HepG2 (cell line): ENCODE data around the gene ENHO. TPM values are rescaled to one million over a fixed set of nuclear protein-coding genes. Genes with fewer than 3 reads are reported as not detected.

Experiments used
- ISL2 ChIP-seq: sonication (generic); formaldehyde crosslinking; IDR thresholded peaks from 2 replicates; pipeline ENCODE4 v1.5.0; 2020; ENCODE audit warnings: missing genetic modification reagents
- ISX ChIP-seq: sonication (generic); formaldehyde crosslinking; conservative IDR thresholded peaks from 2 replicates; pipeline ENCODE4 v1.5.0; 2020; ENCODE audit warnings: missing genetic modification reagents
- NCOA2 ChIP-seq: sonication (generic); formaldehyde crosslinking; IDR thresholded peaks from 2 replicates; pipeline ENCODE4 v1.8.0; 2022; ENCODE audit warnings: inconsistent platforms
- NKX3-1 ChIP-seq: sonication (generic); formaldehyde crosslinking; IDR thresholded peaks from 2 replicates; pipeline ENCODE4 v1.5.0; 2020; ENCODE audit warnings: missing genetic modification reagents
- SAP130 ChIP-seq: IDR thresholded peaks from 2 replicates; pipeline ENCODE4 v1.6.1; 2016; ENCODE audit warnings: low read depth
- SMAD3 ChIP-seq: sonication (generic); formaldehyde crosslinking; IDR thresholded peaks from 2 replicates; pipeline ENCODE4 v1.4.0; 2020; ENCODE audit warnings: missing genetic modification reagents
- TEAD3 ChIP-seq: optimal IDR thresholded peaks from 2 replicates; pipeline ENCODE3; 2016; ENCODE audit warnings: borderline replicate concordance
- TSC22D2 ChIP-seq: sonication (generic); formaldehyde crosslinking; IDR thresholded peaks from 2 replicates; pipeline ENCODE4 v1.5.1; 2020; ENCODE audit warnings: missing genetic modification reagents, mild to moderate bottlenecking, borderline replicate concordance
- XRCC5 ChIP-seq: fragments of 200-400 bp; formaldehyde crosslinking; optimal IDR thresholded peaks from 2 replicates; pipeline ENCODE3; 2017; ENCODE audit warnings: mild to moderate bottlenecking, low read length
- ZFP36L1 ChIP-seq: sonication (generic); formaldehyde crosslinking; IDR thresholded peaks from 2 replicates; pipeline ENCODE4 v1.8.0; 2022; ENCODE audit warnings: mild to moderate bottlenecking, missing genetic modification reagents, moderate library complexity
- ZMYM2 ChIP-seq: sonication (generic); formaldehyde crosslinking; IDR thresholded peaks from 2 replicates; pipeline ENCODE4 v1.8.0; 2022; ENCODE audit warnings: mild to moderate bottlenecking, missing genetic modification reagents
- ZNF264 ChIP-seq: sonication (generic); formaldehyde crosslinking; IDR thresholded peaks from 2 replicates; pipeline ENCODE4 v1.4.0; 2020; ENCODE audit warnings: missing genetic modification reagents
- ZNF343 ChIP-seq: sonication (generic); formaldehyde crosslinking; IDR thresholded peaks from 2 replicates; pipeline ENCODE4 v1.4.0; 2020; ENCODE audit warnings: mild to moderate bottlenecking, missing genetic modification reagents
- polyA plus RNA-seq, 8 experiments: library from polyadenylated mRNA; depleted of rRNA in 3 of 8; stranded (reverse) in 7 of 8; unstranded in 1 of 8; fragments of >200 nt; fragmentation: Illumina TruSeq in 4 of 8; extraction: Trizol in 4 of 8; gene quantifications; 2 replicates each; pipeline versions ENCODE4 v1.2.1 to v1.2.3, GENCODE V29; 2011 to 2016; ENCODE audit warnings: low read depth in 4 of 8, missing spikeins in 1 of 8, mixed read lengths in 1 of 8; ENCODE audit not compliant: insufficient read depth in 1 of 8
- total RNA-seq, 5 experiments: library from RNA; depleted of rRNA; stranded (reverse); fragments of >200 nt; fragmentation: Illumina TruSeq; extraction: Trizol; gene quantifications; 2 replicates each; pipeline ENCODE4 v1.2.3, GENCODE V29; 2016; ENCODE audit warnings: low read depth in 1 of 5
- TF ChIP-seq, protein P1 (sequence below): sonication (generic); formaldehyde crosslinking; IDR thresholded peaks from 2 replicates; pipeline ENCODE4 v1.5.0; 2020; ENCODE audit warnings: missing genetic modification reagents
- TF ChIP-seq, protein P2 (sequence below): sonication (generic); formaldehyde crosslinking; IDR thresholded peaks from 2 replicates; pipeline ENCODE4 v1.8.1; 2023; ENCODE audit warnings: mild to moderate bottlenecking, missing genetic modification reagents
- TF ChIP-seq, protein P3 (sequence below): sonication (generic); formaldehyde crosslinking; IDR thresholded peaks from 2 replicates; pipeline ENCODE4 v1.9.0; 2021; ENCODE audit warnings: missing genetic modification reagents, borderline replicate concordance
- TF ChIP-seq, protein P4 (sequence below): sonication (generic); formaldehyde crosslinking; IDR thresholded peaks from 2 replicates; pipeline ENCODE4 v1.4.0; 2020; ENCODE audit warnings: missing genetic modification reagents
- TF ChIP-seq, protein P5 (sequence below): sonication (generic); formaldehyde crosslinking; conservative IDR thresholded peaks from 2 replicates; pipeline ENCODE4 v1.4.0; 2020; ENCODE audit warnings: missing genetic modification reagents
- TF ChIP-seq, protein P6 (sequence below): fragments of 450-650 bp; IDR thresholded peaks from 2 replicates; pipeline ENCODE4 v1.6.1; 2017; ENCODE audit warnings: mild to moderate bottlenecking

Gene ENHO
- total and polyA plus RNA-seq, 2 of the 13 experiments (the other 11 are each of a cell fraction or from before 2014, with no cell fraction given) = 0.08 to 0.60 TPM

DNA sequence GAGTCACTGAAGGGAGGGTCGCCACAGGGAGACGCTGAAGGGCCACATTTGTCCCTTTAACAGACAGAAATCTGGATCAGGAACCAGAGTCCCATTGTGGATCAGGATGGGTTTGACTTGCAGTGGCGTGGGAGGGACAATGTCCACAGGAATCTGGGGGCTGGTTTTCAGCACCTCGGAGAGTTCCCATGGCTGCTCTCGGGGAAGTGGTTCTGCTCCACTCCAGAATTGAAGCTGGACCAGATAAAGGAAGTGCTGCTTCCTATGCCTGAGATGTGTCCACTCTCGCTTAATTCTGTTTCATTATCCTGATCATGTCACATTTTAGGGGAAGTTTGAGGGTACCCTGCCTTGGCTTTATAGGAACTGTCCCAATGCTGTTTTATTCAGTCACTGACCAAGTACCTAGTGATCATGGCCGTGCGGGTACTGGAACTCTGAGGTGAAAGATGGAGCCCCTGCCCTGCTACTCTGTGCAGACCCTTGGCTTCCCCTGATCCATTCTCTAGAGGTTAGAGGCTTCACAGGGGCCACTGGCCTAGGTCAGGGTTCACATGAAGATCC is 28.7 kb downstream of the ENHO start (continued):
- TF ChIP-seq, protein P1, sequence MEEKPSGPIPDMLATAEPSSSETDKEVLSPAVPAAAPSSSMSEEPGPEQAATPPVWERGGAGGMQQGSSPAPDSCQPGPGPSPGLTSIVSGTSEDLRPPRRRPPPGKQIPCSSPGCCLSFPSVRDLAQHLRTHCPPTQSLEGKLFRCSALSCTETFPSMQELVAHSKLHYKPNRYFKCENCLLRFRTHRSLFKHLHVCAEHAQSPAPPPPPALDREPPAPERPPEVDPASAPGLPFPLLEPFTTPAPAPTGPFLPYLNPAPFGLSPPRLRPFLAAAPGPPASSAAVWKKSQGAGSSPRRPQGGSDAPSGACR (CRISPR knock-in tag) = no peak
- TF ChIP-seq ZNF343 (CRISPR knock-in tag) (peak; percentile 98), SAP130 (CRISPR knock-in tag) (peak; percentile 51), NCOA2 (peak; percentile 32; the same call in 1 of the 2 replicates), NKX3-1 (0 out of 2 replicates have a peak, but pooled peaks have one; percentile 60), TEAD3 (peak; percentile 27), ZFP36L1 (CRISPR knock-in tag) (no peak), ISL2 (CRISPR knock-in tag) (0 out of 2 replicates have a peak, but pooled peaks have one; percentile 30), ZMYM2 (CRISPR knock-in tag) (no peak), TSC22D2 (peak; percentile 76; the same call in 1 of the 2 replicates), ISX (CRISPR knock-in tag) (0 out of 2 replicates have a peak, but pooled peaks have one; percentile 57), XRCC5 (peak; percentile 25), ZNF264 (CRISPR knock-in tag) (0 out of 2 replicates have a peak, but pooled peaks have one; percentile 24), SMAD3 (CRISPR knock-in tag) (0 out of 2 replicates have a peak, but pooled peaks have one; percentile 70)
- TF ChIP-seq, protein P2, sequence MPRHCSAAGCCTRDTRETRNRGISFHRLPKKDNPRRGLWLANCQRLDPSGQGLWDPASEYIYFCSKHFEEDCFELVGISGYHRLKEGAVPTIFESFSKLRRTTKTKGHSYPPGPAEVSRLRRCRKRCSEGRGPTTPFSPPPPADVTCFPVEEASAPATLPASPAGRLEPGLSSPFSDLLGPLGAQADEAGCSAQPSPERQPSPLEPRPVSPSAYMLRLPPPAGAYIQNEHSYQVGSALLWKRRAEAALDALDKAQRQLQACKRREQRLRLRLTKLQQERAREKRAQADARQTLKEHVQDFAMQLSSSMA (CRISPR knock-in tag) = no peak
- TF ChIP-seq, protein P3, sequence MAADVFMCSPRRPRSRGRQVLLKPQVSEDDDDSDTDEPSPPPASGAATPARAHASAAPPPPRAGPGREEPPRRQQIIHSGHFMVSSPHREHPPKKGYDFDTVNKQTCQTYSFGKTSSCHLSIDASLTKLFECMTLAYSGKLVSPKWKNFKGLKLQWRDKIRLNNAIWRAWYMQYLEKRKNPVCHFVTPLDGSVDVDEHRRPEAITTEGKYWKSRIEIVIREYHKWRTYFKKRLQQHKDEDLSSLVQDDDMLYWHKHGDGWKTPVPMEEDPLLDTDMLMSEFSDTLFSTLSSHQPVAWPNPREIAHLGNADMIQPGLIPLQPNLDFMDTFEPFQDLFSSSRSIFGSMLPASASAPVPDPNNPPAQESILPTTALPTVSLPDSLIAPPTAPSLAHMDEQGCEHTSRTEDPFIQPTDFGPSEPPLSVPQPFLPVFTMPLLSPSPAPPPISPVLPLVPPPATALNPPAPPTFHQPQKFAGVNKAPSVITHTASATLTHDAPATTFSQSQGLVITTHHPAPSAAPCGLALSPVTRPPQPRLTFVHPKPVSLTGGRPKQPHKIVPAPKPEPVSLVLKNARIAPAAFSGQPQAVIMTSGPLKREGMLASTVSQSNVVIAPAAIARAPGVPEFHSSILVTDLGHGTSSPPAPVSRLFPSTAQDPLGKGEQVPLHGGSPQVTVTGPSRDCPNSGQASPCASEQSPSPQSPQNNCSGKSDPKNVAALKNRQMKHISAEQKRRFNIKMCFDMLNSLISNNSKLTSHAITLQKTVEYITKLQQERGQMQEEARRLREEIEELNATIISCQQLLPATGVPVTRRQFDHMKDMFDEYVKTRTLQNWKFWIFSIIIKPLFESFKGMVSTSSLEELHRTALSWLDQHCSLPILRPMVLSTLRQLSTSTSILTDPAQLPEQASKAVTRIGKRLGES (CRISPR knock-in tag) = peak; percentile 41; the same call in 1 of the 2 replicates
- TF ChIP-seq, protein P4, sequence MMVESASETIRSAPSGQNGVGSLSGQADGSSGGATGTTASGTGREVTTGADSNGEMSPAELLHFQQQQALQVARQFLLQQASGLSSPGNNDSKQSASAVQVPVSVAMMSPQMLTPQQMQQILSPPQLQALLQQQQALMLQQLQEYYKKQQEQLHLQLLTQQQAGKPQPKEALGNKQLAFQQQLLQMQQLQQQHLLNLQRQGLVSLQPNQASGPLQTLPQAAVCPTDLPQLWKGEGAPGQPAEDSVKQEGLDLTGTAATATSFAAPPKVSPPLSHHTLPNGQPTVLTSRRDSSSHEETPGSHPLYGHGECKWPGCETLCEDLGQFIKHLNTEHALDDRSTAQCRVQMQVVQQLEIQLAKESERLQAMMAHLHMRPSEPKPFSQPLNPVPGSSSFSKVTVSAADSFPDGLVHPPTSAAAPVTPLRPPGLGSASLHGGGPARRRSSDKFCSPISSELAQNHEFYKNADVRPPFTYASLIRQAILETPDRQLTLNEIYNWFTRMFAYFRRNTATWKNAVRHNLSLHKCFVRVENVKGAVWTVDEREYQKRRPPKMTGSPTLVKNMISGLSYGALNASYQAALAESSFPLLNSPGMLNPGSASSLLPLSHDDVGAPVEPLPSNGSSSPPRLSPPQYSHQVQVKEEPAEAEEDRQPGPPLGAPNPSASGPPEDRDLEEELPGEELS (CRISPR knock-in tag) = 0 out of 2 replicates have a peak, but pooled peaks have one; percentile 16
- TF ChIP-seq, protein P5, sequence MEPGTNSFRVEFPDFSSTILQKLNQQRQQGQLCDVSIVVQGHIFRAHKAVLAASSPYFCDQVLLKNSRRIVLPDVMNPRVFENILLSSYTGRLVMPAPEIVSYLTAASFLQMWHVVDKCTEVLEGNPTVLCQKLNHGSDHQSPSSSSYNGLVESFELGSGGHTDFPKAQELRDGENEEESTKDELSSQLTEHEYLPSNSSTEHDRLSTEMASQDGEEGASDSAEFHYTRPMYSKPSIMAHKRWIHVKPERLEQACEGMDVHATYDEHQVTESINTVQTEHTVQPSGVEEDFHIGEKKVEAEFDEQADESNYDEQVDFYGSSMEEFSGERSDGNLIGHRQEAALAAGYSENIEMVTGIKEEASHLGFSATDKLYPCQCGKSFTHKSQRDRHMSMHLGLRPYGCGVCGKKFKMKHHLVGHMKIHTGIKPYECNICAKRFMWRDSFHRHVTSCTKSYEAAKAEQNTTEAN (CRISPR knock-in tag) = 0 out of 2 replicates have a peak, but pooled peaks have one; percentile 32
- TF ChIP-seq, protein P6, sequence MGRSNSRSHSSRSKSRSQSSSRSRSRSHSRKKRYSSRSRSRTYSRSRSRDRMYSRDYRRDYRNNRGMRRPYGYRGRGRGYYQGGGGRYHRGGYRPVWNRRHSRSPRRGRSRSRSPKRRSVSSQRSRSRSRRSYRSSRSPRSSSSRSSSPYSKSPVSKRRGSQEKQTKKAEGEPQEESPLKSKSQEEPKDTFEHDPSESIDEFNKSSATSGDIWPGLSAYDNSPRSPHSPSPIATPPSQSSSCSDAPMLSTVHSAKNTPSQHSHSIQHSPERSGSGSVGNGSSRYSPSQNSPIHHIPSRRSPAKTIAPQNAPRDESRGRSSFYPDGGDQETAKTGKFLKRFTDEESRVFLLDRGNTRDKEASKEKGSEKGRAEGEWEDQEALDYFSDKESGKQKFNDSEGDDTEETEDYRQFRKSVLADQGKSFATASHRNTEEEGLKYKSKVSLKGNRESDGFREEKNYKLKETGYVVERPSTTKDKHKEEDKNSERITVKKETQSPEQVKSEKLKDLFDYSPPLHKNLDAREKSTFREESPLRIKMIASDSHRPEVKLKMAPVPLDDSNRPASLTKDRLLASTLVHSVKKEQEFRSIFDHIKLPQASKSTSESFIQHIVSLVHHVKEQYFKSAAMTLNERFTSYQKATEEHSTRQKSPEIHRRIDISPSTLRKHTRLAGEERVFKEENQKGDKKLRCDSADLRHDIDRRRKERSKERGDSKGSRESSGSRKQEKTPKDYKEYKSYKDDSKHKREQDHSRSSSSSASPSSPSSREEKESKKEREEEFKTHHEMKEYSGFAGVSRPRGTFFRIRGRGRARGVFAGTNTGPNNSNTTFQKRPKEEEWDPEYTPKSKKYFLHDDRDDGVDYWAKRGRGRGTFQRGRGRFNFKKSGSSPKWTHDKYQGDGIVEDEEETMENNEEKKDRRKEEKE = no peak
